ENCODE measurements around the gene MAFB.

- TF ChIP-seq CTCF (IDR thresholded peaks at IDR 0.05) (no peak), POLR2A (IDR thresholded peaks at IDR 0.05) (no peak)
These were observed 16.9 kb downstream of the MAFB start for GRCh38 chr20:40672095-40672494.
